Neural progenitor cell (in vitro differentiated cells): ENCODE data around the gene ACER3. TPM values are rescaled to one million over a fixed set of nuclear protein-coding genes. Genes with fewer than 3 reads are reported as not detected.
A peak's percentile ranks its signal among the peaks of the same experiment; 100 is the strongest.
"Not testable (repeated sequence)": the region's sequence is repeated elsewhere in the genome, so short reads cannot be mapped to it uniquely, and the experiment has no call there.

Experiments
- DNase-seq: peaks from one replicate; pipeline ENCODE4 v3.0.0-alpha.2; 2016; ENCODE audit warnings: low spot score
- H2AFZ ChIP-seq: fragments of 200-600 bp; sonication (generic); replicated peaks from 2 replicates; pipeline ENCODE4 v1.6.1; 2016; ENCODE audit warnings: antibody characterized with exemption
- H3F3A ChIP-seq: fragments of 200-600 bp; sonication (generic); 2 replicates; pipeline ENCODE4 v1.6.1; 2016; ENCODE audit warnings: antibody characterized with exemption, low read depth
- H3K27ac ChIP-seq: fragments of 200-600 bp; sonication (generic); 2 replicates; pipeline ENCODE4 v1.5.1; 2016; ENCODE audit warnings: mild to moderate bottlenecking
- H3K27me3 ChIP-seq: fragments of 200-600 bp; sonication (generic); 2 replicates; pipeline ENCODE4 v1.6.1; 2016; ENCODE audit warnings: mild to moderate bottlenecking, moderate library complexity
- H3K36me3 ChIP-seq: fragments of 200-600 bp; sonication (generic); 2 replicates; pipeline ENCODE4 v1.5.1; 2016
- H3K4me1 ChIP-seq: fragments of 200-600 bp; sonication (generic); 2 replicates; pipeline ENCODE4 v1.6.1; 2016; ENCODE audit warnings: mixed run types
- H3K4me2 ChIP-seq: fragments of 200-600 bp; sonication (generic); 2 replicates; pipeline ENCODE4 v1.6.1; 2016
- H3K4me3 ChIP-seq: fragments of 200-600 bp; sonication (generic); 2 replicates; pipeline ENCODE4 v1.5.1; 2016
- H3K79me2 ChIP-seq: fragments of 200-600 bp; sonication (generic); 2 replicates; pipeline ENCODE4 v1.6.1; 2016; ENCODE audit warnings: low read depth
- H3K9ac ChIP-seq: fragments of 200-600 bp; sonication (generic); 2 replicates; pipeline ENCODE4 v1.6.1; 2016
- H3K9me3 ChIP-seq: fragments of 200-600 bp; sonication (generic); 2 replicates; pipeline ENCODE4 v1.5.1; 2016; ENCODE audit warnings: low read depth
- H4K20me1 ChIP-seq: fragments of 200-600 bp; sonication (generic); 2 replicates; pipeline ENCODE4 v1.6.1; 2016; ENCODE audit warnings: low read depth
- H3K27ac Mint-ChIP-seq: 3 replicates; pipeline ENCODE4 v1.8.0; 2021; ENCODE audit warnings: mixed read lengths
- H3K27me3 Mint-ChIP-seq: 2 replicates; pipeline ENCODE4 v1.8.0; 2022; ENCODE audit warnings: low read depth, mild to moderate bottlenecking, inconsistent platforms, moderate library complexity, mixed read lengths; ENCODE audit not compliant: insufficient read depth
- H3K36me3 Mint-ChIP-seq: 3 replicates; pipeline ENCODE4 v1.8.0; 2021; ENCODE audit warnings: mixed read lengths
- H3K4me1 Mint-ChIP-seq: 3 replicates; pipeline ENCODE4 v1.8.0; 2021; ENCODE audit warnings: mixed read lengths
- H3K4me3 Mint-ChIP-seq: 3 replicates; pipeline ENCODE4 v1.8.0; 2021; ENCODE audit warnings: mild to moderate bottlenecking, moderate library complexity, mixed read lengths
- H3K9me3 Mint-ChIP-seq: 3 replicates; pipeline ENCODE4 v1.8.0; 2020; ENCODE audit warnings: mixed read lengths
- EZH2 ChIP-seq: fragments of 200-600 bp; sonication (generic); IDR thresholded peaks from 2 replicates; pipeline ENCODE4 v1.6.1; 2017; ENCODE audit warnings: antibody characterized with exemption, mild to moderate bottlenecking, moderate library complexity
- EZH2phosphoT487 ChIP-seq: fragments of 200-600 bp; sonication (generic); IDR thresholded peaks from 2 replicates; pipeline ENCODE4 v1.6.1; 2017; ENCODE audit warnings: antibody characterized with exemption
- total RNA-seq: library from RNA; depleted of rRNA; stranded (reverse); fragments of >200 nt; gene quantifications from 2 replicates; pipeline ENCODE4 v1.2.3, GENCODE V29; 2015; ENCODE audit warnings: low replicate concordance
- TF ChIP-seq, protein P1 (sequence below): fragments of 200-600 bp; sonication (generic); IDR thresholded peaks from 2 replicates; pipeline ENCODE4 v1.5.1; 2017; ENCODE audit warnings: antibody characterized with exemption, mild to moderate bottlenecking

Gene ACER3
- total RNA-seq, 1 donor from 2014 or later, result 18.9 TPM

DNA sequence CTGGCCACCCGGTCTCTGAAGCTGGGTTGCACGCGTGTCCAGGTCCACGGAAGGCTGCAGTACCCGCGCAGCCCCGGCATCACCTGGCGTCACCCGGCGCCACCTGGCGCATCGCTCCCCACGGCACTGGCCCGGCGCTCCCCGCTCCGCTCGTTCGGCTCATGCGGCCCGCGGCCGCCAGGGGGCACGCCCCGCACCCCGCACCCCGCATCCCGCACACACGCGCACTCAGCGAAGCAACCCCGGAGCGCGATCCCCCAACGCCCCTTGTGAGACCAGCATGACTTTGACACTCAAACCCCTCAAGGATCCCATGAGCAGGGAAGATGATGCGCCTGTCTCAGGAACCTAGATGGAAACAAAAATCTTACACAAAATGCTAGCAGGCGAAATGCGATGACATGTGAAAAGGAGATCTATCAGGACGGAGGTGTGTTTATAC lies 185.4 kb downstream of the ACER3 start:
- H3K27me3 Mint-ChIP-seq, result peaks cover 17% of the 10 kb centered on the region
- H3F3A ChIP-seq, result peaks cover 13% of the 10 kb centered on the region
- peak overlapping the region; percentile 1 for H3K4me3 Mint-ChIP-seq
- H3K36me3 Mint-ChIP-seq, result no peaks in the 10 kb centered on the region
- H3K4me3 ChIP-seq, result peak overlapping the region; percentile 25
- H3K27ac ChIP-seq, result no peak overlapping the region
- H4K20me1 ChIP-seq, result peaks cover 6% of the 10 kb centered on the region
- no peaks in the 10 kb centered on the region for H3K9me3 ChIP-seq
- H3K27me3 ChIP-seq, result peaks cover 26% of the 10 kb centered on the region
- H3K79me2 ChIP-seq, result no peaks in the 10 kb centered on the region
- DNase-seq, result peak; percentile 76
- H3K4me2 ChIP-seq, result peak overlapping the region; percentile 72
- H3K9ac ChIP-seq, result no peak overlapping the region
- TF ChIP-seq EZH2phosphoT487 (peak; percentile 54), EZH2 (peak; percentile 68)
- TF ChIP-seq, protein P1, sequence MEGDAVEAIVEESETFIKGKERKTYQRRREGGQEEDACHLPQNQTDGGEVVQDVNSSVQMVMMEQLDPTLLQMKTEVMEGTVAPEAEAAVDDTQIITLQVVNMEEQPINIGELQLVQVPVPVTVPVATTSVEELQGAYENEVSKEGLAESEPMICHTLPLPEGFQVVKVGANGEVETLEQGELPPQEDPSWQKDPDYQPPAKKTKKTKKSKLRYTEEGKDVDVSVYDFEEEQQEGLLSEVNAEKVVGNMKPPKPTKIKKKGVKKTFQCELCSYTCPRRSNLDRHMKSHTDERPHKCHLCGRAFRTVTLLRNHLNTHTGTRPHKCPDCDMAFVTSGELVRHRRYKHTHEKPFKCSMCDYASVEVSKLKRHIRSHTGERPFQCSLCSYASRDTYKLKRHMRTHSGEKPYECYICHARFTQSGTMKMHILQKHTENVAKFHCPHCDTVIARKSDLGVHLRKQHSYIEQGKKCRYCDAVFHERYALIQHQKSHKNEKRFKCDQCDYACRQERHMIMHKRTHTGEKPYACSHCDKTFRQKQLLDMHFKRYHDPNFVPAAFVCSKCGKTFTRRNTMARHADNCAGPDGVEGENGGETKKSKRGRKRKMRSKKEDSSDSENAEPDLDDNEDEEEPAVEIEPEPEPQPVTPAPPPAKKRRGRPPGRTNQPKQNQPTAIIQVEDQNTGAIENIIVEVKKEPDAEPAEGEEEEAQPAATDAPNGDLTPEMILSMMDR, result peak; percentile 93
- H3K27ac Mint-ChIP-seq, result no peak overlapping the region
- no peak overlapping the region for H2AFZ ChIP-seq
- peaks cover 4% of the 10 kb centered on the region for H3K9me3 Mint-ChIP-seq
- no peaks in the 10 kb centered on the region for H3K36me3 ChIP-seq
- peaks cover 6% of the 10 kb centered on the region for H3K4me1 Mint-ChIP-seq
- H3K4me1 ChIP-seq, result no peaks in the 10 kb centered on the region

DNA sequence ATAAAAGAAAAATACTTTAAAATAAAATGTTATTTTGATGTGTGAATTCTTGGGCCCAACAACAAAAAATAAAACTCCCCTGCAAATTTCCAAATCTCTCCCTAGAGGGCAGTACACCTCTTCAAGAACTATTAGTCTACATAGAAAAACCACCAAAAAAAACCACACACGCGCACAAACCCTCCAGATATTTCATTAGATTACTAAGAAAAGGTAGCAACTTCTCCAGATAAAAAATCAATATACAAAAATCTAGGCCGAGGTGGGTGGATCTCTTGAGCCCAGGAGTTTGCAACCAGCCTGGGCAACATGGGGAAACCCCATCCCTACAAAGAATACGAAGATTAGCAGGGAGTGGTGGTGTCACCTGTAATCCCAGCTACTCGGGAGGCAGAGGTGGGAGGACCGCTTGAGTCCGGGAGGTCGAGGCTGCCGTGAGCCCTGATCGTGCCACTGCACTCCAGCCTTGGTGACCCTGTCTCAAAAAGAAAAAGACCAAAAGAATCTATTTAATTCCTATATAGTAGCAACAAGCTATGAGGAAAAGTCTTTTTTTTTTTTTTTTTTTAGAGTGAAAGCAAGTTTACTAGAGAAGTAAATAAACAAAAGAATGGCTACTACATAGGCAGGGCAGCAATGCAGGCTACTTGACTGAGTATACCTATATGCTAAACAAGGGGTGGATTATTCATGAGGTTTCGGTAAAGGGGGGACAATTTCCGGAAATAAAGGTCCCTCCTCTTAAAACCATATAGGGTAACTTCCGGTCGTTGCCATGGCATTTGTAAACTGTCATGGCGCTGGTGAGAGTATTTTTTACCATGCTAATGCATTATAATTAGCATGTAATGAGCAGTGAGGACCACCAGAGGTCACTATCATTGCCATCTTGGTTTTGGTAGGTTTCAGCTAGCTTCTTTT lies 186.5 kb downstream of the ACER3 start:
- Histone ChIP-seq H3K36me3 (no peaks in the 10 kb centered on the region), H3F3A (peaks cover 13% of the 10 kb centered on the region), H3K4me1 (no peaks in the 10 kb centered on the region), H3K27ac (no peak overlapping the region), H3K79me2 (no peaks in the 10 kb centered on the region), H2AFZ (no peak overlapping the region), H3K9ac (no peak overlapping the region), H3K9me3 (no peaks in the 10 kb centered on the region), H3K4me2 (peak overlapping the region; percentile 23), H4K20me1 (peaks cover 6% of the 10 kb centered on the region), H3K27me3 (peaks cover 22% of the 10 kb centered on the region), H3K4me3 (no peak overlapping the region)
- Mint-ChIP-seq H3K27me3 (peaks cover 12% of the 10 kb centered on the region), H3K4me3 (peak overlapping the region; percentile 24), H3K36me3 (no peaks in the 10 kb centered on the region), H3K4me1 (peaks cover 6% of the 10 kb centered on the region), H3K9me3 (peaks cover 2% of the 10 kb centered on the region), H3K27ac (no peak overlapping the region)
- TF ChIP-seq EZH2 (no peak), EZH2phosphoT487 (no peak)
- TF ChIP-seq, protein P1, result peak; percentile 69
- peak; percentile 79 for DNase-seq

DNA sequence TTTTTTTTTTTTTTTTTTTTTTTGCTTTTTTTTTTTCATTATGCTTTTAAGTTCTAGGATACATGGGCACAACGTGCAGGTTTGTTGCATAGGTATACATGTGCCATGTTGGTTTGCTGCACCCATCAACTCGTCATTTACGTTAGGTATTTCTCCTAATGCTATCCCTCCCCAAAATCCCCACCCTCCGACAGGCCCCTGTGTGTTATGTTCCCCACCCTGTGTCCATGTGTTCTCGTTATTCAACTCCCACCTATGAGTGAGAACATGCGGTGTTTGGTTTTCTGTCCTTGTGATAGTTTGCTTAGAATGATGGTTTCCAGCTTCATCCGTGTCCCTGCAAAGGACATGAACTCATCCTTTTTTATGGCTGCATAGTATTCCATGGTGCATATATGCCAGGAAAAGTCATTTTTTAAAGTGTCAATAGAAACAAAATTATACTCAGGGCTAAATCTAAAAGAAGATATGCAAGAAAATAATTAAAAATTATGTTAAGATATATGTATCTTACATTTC lies 187.3 kb downstream of the ACER3 start:
- H3K27me3 Mint-ChIP-seq, H3K9me3 ChIP-seq, H3K79me2 ChIP-seq, H3K36me3 ChIP-seq, H3K4me1 ChIP-seq, H3K4me3 ChIP-seq, H3K27ac ChIP-seq, H3K4me3 Mint-ChIP-seq, H3K9ac ChIP-seq, H3K4me2 ChIP-seq, H3K4me1 Mint-ChIP-seq, DNase-seq, H2AFZ ChIP-seq, H3K36me3 Mint-ChIP-seq, H3K9me3 Mint-ChIP-seq, H3K27ac Mint-ChIP-seq, H4K20me1 ChIP-seq: not testable (repeated sequence)
- H3F3A ChIP-seq, result peaks cover 13% of the 10 kb centered on the region
- peaks cover 22% of the 10 kb centered on the region for H3K27me3 ChIP-seq

DNA sequence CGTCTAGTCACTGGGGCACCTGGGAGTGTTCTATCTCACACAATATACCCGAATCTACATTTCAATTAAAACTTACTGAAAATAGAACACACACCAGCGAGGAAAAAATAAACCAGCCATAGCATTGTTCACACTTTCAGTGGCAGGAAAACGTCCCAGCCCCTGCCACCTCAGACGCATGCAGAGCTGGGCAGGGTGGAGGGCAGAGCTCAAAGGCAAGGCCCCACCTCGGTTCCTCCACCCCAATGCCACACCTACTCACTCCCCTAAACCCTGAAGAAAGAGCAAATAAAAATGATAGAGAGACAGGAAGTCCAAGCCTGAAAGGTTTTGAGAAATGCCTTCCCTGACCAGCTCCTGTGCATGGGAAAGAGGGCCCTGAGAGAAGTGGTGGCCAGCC lies 188.3 kb downstream of the ACER3 start:
- H3K27me3 Mint-ChIP-seq, result peaks cover 9% of the 10 kb centered on the region
- no peak overlapping the region for H3K27ac Mint-ChIP-seq
- no peaks in the 10 kb centered on the region for H3K36me3 Mint-ChIP-seq
- Histone ChIP-seq H3F3A (peaks cover 13% of the 10 kb centered on the region), H3K4me2 (no peak overlapping the region), H3K9ac (no peak overlapping the region), H3K4me3 (no peak overlapping the region), H4K20me1 (peaks cover 6% of the 10 kb centered on the region), H3K4me1 (no peaks in the 10 kb centered on the region), H2AFZ (no peak overlapping the region), H3K9me3 (no peaks in the 10 kb centered on the region), H3K27me3 (peaks cover 22% of the 10 kb centered on the region), H3K27ac (no peak overlapping the region), H3K79me2 (no peaks in the 10 kb centered on the region), H3K36me3 (no peaks in the 10 kb centered on the region)
- H3K4me1 Mint-ChIP-seq, result peaks cover 4% of the 10 kb centered on the region
- no peak overlapping the region for H3K4me3 Mint-ChIP-seq
- no peak for DNase-seq
- TF ChIP-seq, protein P1, result no peak
- TF ChIP-seq EZH2phosphoT487 (no peak), EZH2 (no peak)
- no peaks in the 10 kb centered on the region for H3K9me3 Mint-ChIP-seq
